Kidney (tissue), 14 donors: Measurements from ENCODE around the gene ANKDD1B. TPM values are rescaled to one million over a fixed set of nuclear protein-coding genes. Genes with fewer than 3 reads are reported as not detected.

ENCODE experiments used
- DNase-seq, 5 donors: peaks; one replicate each; pipeline ENCODE4 v3.0.0-alpha.2; 2013 to 2020
- FAIRE-seq: peaks from 2 replicates; lab custom pipeline; 2012; peaks lifted over from hg19 to GRCh38; lab: Jason Lieb, UNC
- H3K27ac ChIP-seq, 2 donors: one replicate each; pipeline ENCODE4 v1.7.0; 2013; ENCODE audit warnings: low read depth in 2 of 2, low read length in 2 of 2, inconsistent platforms in 1 of 2
- H3K27me3 ChIP-seq: one replicate; pipeline ENCODE4 v1.7.1; 2013; ENCODE audit warnings: low read length, inconsistent platforms; ENCODE audit not compliant: control insufficient read depth, insufficient read depth
- H3K36me3 ChIP-seq, 3 donors: one replicate each; pipeline versions ENCODE4 v1.7.0 to v1.7.1; 2013; ENCODE audit warnings: low read length in 3 of 3, control low read depth in 1 of 3, inconsistent platforms in 1 of 3; ENCODE audit not compliant: insufficient read depth in 3 of 3, control insufficient read depth in 2 of 3
- H3K4me1 ChIP-seq, 3 donors: one replicate each; pipeline versions ENCODE4 v1.7.0 to v1.7.1; 2013; ENCODE audit warnings: low read length in 3 of 3, inconsistent platforms in 1 of 3, low read depth in 1 of 3; ENCODE audit not compliant: control insufficient read depth in 2 of 3, insufficient read depth in 2 of 3
- H3K4me3 ChIP-seq, 3 donors: one replicate each; pipeline versions ENCODE4 v1.7.0 to v1.8.1; 2013; ENCODE audit warnings: low read length in 3 of 3, control low read depth in 1 of 3, inconsistent platforms in 1 of 3
- H3K9ac ChIP-seq, 3 donors: one replicate each; pipeline versions ENCODE4 v1.7.0 to v1.7.1; 2013; ENCODE audit warnings: low read length in 3 of 3, control low read depth in 1 of 3, inconsistent platforms in 1 of 3
- H3K9me3 ChIP-seq, 3 donors: one replicate each; pipeline versions ENCODE4 v1.7.0 to v1.7.1; 2013; ENCODE audit warnings: low read length in 3 of 3, control low read depth in 1 of 3, inconsistent platforms in 1 of 3; ENCODE audit not compliant: control insufficient read depth in 2 of 3, insufficient read depth in 1 of 3
- CTCF ChIP-seq: IDR thresholded peaks from 3 replicates; pipeline ENCODE4 v1.5.1; 2012; ENCODE audit warnings: mild to moderate bottlenecking, moderate library complexity, borderline replicate concordance; ENCODE audit not compliant: insufficient read depth; ENCODE audit errors: extremely low read depth
- intact Hi-C: fragments of 100-400 bp; cut with DNase I; formaldehyde crosslinking; loops from one replicate; pipeline ENCODE4 v1.11.1; 2022
- polyA plus RNA-seq: library from polyadenylated mRNA; stranded (reverse); fragments of 350-450 nt; fragmentation: Illumina TruSeq; extraction: RNeasy Lipid Tissue Mini Kit (QIAGEN cat#74804); gene quantifications from one replicate; pipeline ENCODE4 v1.2.3, GENCODE V29; 2014; ENCODE audit warnings: low read depth, low replicate concordance; ENCODE audit not compliant: insufficient read depth
- total RNA-seq: library from RNA; stranded (reverse); fragmentation: NEBNext Ultra II Directional; extraction: Animal tissue kit (Norgen Biotek cat#: 25700); gene quantifications from one replicate; pipeline ENCODE4 v1.2.1, GENCODE V29; 2021
- donor health status: control.
- donor health status: control.
- donor health status: control.
- donor health status: control.
- donor health status: control.
- donor health status: DM: yes; HTN: yes; CAD: no.
- donor health status: Normal renal cell carcinoma (clear cell type).

Gene ANKDD1B
- total and polyA plus RNA-seq, 2 donors from 2014 or later = 2.3 to 3.1 TPM

DNA sequence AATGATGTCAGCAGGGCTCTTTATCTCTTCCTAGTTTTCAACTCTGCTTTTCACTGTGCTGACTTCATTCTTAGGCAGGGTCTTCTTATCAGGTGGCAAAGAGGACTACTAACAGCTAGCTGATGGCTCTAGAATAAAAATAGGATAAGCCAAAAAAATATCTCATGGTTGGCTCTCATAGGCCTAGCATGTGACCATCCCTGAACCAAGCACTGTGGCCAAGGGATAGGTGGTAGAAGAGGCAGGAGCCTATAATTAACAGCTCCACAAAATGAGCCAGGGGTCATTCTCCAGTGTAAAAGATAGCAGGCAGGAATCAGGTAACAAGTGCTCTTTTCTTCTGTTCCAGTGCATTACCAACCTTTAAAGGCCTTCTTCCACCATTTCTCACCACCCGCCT is 21.1 kb downstream of the ANKDD1B start:
- Histone ChIP-seq H3K4me3 (no peak overlapping the region), H3K36me3 (no peaks in the 10 kb centered on the region), H3K4me1 (no peaks in the 10 kb centered on the region), H3K9me3 (no peaks in the 10 kb centered on the region), H3K9ac (no peak overlapping the region), H3K27me3 (no peaks in the 10 kb centered on the region), H3K27ac (no peak overlapping the region)
- DNase-seq = no peak
- no peak for FAIRE-seq
- no peak for TF ChIP-seq CTCF
- intact Hi-C loops = no loop called here

GRCh38 chr5:75637949-75638348 is 26.7 kb downstream of the ANKDD1B start:
- H3K27me3 ChIP-seq = no peaks in the 10 kb centered on the region
- no peak overlapping the region for H3K27ac ChIP-seq
- intact Hi-C loops = no loop called here
- H3K4me3 ChIP-seq = no peak overlapping the region
- DNase-seq = no peak
- no peaks in the 10 kb centered on the region for H3K36me3 ChIP-seq
- no peaks in the 10 kb centered on the region for H3K4me1 ChIP-seq
- TF ChIP-seq CTCF = no peak
- no peaks in the 10 kb centered on the region for H3K9me3 ChIP-seq
- no peak for FAIRE-seq
- H3K9ac ChIP-seq = no peak overlapping the region

- Histone ChIP-seq H3K27me3 (no peaks in the 10 kb centered on the region), H3K4me1 (no peaks in the 10 kb centered on the region), H3K4me3 (no peak overlapping the region), H3K9ac (no peak overlapping the region), H3K27ac (no peak overlapping the region), H3K36me3 (no peaks in the 10 kb centered on the region), H3K9me3 (no peaks in the 10 kb centered on the region)
- intact Hi-C loops = no loop called here
- FAIRE-seq = no peak
- no peak for TF ChIP-seq CTCF
- no peak for DNase-seq
These were observed 28.5 kb downstream of the ANKDD1B start for GRCh38 chr5:75639535-75640311.
